Effector CD8-positive, alpha-beta T cell (primary cell): ENCODE results near the gene ZNF787.

Experiments used
- DNase-seq: peaks from one replicate; lab custom pipeline; 2025; lab: John Stamatoyannopoulos, UW

ZNF787 gene

DNA sequence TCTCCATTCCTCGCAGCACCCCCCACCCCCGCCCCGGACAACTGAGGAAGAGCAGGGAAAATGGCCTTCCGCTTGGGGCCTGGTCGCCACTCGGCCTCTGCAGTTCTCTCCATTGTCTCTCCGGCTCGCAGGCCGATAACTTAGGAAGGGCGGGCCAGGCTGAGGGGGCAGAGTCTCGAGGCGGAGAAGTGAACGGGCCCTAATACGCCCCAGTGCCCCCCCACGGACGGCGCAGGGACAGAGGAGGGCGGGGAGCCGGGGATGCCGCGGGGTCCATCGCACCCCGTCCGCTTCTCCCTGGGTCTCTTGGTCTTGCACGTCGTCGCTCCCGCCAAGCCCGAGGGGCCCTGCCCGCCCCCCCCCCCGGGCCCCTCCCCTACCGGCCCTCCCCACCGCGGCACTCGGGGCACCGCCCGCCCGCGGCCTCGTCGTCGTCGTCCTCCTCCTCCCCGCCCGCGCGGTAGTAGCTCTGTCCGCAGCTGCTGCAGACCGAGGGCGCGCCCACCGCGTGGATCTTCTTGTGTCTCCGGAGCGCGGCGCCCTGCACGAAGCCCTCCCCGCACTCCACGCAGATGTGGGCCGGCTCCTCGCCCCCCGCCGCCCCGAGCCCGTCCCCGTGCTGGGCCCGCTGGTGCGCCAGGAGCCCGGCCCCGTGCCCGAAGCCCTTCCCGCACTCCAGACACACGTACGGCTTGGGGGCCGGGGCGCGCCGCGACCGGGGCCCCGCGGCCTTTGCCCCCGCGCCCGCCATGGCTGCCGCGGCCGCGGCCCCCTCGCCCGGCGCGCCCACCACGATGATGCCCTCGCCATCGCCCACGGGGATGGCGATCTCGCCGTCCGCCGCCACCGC lies 33.2 kb downstream of the ZNF787 start:
- no peak for DNase-seq

DNA sequence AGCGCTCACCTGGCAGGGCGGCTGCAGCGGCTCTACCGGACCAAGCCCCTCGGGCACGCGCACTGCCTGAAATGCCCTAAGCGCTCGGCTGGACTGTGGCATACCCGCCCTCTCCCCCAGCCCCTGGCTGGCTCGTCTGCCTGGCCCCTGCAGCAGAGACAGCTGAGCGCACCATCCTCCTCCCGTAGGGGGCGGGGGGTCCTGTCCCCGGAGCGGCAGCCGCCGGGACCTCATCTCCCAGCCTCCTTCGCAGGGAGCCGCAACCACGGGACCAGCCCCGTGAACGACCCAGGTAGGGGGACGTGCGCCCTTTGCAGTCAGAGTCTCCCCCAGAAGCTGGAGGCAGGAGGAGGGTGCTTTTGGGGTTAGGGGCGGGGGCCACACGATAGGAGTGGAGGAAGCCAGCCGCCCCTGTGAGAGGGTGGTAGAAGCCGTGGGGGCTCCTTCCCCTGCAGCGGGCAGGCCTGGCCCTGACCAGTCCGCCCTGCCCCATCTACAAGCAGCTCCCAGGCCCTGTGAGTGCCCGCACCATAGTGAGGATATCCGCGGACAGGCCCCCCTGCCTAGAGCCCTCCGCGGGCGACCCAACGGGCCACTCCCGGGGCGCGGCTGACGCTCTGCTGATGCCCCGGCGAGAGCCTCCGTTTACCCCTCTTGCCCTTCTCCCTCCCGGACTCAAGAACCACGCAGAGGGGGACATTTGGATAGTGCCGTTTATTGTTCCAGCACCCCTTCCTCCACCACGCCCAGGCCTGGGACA lies 34.2 kb downstream of the ZNF787 start:
- no peak for DNase-seq

DNA sequence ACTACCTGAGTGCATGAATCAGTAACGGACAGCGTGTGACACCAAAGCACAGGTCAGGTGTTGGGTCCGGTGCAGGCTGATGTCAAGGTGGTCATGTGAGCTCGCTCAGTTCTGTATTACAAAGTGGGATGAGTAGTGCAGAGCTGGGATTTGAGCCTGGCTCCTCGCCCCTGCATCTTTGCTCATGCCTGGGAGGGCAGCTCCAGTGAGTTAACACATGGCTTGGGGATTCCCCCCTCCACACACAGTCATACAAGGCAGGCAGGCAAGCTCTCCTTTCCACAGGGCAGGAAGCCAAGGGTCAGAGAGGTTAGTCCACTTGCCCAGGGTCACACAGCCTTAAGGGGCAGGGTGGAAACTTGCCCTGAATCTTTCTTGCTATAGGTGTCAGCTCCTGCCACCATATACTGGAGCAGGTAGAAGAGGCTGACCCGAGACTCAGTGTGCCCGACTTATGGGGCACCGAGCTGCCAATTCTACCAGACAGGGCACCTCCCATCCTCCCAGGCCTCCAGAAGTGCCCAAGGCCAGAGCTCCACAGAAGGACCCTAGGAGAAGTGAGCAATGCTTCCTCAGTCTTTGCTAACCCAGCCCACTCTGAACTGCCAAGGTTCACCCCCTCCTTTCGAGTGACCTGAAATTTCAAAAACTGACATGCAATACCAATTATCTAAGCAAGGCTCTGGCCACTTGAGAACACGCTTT lies 35.4 kb downstream of the ZNF787 start:
- DNase-seq, result no peak

DNA sequence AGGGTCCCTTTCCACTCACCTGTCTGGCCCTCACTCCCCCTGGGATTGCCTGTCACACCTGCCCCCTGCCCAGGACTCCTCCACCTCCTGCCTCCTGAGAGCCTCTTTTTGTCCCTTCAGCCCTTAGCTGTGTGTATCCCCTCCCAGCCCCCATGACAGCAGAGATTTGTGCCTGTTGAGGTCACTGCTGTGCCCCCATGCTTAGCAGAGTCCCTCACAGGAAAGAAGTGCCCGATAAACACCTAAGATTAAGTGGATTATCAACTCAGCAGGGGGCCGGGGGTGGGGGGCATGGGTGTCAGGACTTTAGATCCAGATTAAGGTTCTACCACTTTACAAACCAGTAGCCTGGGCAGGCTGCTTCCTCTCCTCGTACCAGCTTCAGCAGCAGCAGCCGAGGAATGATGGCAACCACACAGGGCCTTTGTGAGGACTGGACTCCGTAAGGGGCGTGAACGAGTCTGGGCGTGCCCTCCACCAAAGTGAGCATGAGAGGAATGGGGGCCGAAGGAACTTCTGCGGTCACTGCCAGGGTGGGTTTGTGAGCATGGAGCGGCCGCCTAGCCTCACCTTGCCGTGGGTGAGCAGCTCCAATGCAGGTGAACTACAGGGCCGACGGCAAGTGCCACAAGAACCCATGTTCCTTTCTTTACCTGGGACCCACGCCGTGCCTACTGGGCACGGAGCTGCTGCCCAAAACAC lies 36.1 kb downstream of the ZNF787 start:
- DNase-seq, result no peak

DNA sequence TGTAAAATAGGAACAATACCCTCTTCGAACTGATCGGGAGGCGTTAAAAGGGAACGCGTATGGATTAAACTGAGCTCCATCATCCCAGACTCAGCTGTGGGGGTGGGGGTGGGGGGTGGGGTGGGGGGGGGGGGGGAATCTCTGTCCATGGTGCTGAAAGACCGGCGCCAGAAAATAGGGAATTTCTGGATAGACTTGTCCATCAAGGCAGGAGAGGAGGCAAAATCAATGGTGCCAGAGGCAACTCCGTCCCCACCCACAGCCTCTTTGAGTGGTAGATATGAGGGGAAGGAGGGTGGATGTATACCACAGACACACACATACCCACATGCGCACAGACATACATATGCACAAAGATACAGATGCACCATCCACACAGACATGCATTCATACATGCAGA lies 37.4 kb downstream of the ZNF787 start:
- DNase-seq, result no peak

DNA sequence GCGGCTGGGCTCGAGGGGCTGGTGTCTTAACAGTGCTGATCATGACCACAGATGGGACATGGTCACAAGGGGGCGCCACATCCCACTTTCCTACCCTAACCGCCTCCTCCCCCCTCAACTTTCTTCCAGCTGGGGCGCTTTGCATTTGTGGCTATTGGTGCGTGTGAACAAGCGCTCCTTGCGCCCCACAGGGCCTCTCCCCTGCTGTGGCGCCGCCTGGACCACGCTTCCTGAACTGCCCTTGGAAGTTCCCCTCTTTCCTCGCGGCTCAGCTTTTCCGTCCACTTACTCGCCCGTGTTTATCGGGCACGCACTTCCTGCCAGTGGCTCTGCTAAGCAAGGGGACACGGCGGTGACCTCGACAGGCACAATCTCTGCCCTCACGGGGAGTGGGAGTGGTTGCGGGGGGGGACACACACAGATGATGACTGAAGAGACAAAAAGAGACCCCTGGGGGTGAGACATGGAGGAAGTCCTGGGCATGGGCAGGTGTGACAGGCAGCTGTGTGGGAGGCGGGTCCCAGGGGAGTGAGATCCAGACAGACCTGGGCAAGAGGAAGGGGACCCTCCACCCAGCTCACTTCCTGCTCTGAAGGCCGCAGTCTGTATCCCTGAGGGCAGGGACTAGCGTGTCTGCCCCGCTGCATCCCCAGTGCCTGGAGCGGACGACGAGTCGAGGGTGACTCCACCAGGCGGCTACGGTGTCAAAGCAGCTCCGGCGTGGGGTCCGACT lies 40.3 kb downstream of the ZNF787 start:
- peak; percentile 36 for DNase-seq

DNA sequence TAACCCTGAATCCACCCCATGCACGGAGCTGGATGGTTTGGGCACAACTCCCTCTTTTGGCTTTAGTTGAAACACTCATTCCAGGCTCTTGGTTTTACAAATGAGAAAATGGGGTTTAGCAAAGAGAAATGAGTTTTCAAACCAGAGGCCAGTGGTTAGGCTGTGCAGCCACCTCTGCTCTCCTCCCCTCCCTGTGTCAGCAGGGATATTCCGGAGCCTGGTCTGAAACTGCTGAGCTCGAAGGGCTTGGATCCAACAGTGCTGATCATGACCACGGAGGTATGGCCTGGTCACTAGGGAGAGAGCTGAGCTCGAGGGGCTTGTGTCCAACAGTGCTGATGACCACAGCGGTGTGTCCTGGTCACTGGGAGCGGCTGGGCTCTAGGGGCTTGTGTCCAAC lies 41.5 kb downstream of the ZNF787 start:
- no peak for DNase-seq

DNA sequence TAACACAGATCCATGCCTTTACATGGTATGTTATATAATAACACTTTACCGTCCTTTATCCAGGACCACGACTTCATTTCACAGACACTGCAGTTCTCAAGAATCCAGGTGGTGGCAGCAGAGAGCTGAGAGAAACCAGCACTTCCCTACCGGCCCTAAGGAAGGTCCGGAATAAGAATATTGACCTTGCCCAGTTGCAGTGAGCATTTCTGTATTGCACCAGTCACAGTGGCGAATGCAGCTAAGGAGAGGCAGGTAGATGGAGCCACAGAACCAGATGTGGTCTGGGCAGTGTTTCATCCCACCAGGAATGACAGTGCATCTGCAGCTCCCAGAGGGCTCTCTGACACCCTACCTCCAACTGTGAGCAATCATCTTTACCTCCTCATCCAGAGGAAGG lies 44.6 kb downstream of the ZNF787 start:
- peak; percentile 9 for DNase-seq

DNA sequence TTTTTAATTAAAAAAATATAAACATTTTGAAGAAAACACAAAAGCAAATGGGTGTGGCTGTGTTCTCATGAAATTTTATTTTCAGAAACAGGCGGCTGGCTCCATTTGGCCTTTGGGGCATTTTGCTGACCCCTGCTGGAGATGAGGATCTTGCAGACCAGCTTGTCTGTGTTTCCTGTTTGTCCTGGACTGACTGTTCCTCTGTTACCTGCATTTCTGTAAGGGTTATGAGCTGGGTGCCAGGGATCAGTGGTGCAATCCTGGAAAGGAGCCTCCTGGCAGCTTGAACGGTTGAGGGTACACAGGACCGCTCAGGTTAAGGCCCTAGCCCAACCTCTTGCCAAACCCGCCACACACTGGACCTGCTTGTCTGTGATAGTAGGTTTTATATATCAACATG lies 49.9 kb downstream of the ZNF787 start:
- no peak for DNase-seq

DNA sequence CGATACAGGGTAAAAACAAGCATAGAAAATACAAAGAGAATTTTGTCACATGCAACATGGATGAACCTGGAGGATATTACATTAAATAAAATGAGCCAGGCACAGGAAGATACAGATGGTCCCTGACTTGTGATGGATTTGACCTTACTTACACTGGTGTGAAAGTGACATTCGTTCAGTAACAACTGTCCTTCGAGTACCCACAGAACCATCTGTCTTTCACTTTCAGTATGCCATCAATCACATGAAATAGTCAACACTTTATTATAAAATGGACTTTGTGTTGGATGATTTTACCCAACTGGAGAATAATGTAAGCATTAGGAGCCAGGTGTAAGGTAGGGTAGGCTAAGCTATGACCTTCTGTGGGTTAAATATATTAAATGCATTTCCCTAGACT lies 51.5 kb downstream of the ZNF787 start:
- DNase-seq, result no peak

DNA sequence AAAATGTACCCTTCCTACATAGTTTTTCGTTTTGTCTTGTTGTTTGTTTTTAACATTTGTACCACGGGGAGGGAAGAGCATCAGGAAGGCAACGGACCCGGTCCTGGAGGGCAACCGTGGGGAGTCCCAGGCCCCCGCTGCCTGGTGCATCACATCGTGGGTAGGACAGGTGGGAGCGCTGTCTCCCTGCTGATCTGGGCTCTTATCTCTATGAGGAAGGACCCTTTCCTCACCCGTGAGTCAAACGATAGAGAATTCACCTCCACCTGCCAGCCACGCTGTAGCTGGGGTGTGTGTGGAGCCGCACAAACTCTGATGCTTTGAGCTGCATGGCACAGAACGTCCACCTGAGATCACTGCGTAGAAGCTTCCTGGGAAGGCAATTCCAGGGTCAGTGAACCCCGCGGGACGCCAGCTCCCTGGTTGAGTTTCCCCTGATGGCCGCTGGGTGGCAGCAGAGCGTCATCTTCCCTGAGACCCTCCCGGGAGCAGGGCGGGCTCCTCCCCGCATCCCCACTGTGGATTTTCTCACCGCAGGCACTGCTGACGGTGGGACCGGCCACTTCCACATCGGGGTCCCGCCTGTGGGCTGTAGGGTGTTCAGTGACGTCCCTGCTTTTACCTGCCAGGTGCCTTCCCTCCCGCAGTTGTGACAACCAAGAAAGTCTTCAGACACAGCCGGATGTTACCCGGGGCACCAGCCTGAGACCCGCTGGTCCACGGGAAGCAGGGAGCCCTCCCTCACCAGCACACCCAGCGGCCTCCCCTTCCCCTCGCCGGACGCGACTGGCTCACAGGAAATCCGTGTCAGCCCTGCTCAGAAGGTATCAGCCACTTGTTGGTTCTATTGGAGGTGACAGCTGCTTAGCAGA lies 54.7 kb downstream of the ZNF787 start:
- peak; percentile 58 for DNase-seq

DNA sequence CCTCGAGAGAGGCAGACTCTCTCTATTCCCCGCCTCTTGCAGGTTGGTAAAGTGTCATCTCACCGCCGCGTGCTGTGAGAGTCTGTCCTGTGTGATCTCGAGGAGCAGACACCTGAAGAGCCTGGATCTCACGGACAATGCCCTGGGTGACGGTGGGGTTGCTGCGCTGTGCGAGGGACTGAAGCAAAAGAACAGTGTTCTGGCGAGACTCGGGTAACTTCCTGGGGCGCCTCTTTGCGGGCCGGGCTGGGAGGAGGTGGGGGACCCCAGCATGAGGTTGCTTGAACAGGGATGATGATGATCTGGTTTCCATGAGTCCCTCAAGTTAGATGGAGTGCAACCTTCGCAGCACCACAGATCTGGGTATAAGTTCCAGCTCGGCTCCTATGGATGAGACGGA lies 67.5 kb downstream of the ZNF787 start:
- DNase-seq, result no peak
